Sigmoid colon (tissue), 4 donors: Measurements from ENCODE around the gene MYBPC3.

Experiments used
- EP300 ChIP-seq, 4 donors: sonication (generic); formaldehyde crosslinking; IDR thresholded peaks; one replicate each; pipeline ENCODE4 v1.6.1; 2017; ENCODE audit warnings: antibody characterized with exemption in 4 of 4
- POLR2A ChIP-seq, 2 donors: fragments of 450-650 bp; IDR thresholded peaks; one replicate each; pipeline ENCODE4 v1.6.1; 2016; ENCODE audit warnings: antibody characterized with exemption in 2 of 2, mild to moderate bottlenecking in 2 of 2, moderate library complexity in 2 of 2
- POLR2AphosphoS5 ChIP-seq, 4 donors: sonication (generic); formaldehyde crosslinking; IDR thresholded peaks; one replicate each; pipeline ENCODE4 v1.6.1; 2017; ENCODE audit warnings: antibody characterized with exemption in 4 of 4
- TF ChIP-seq, protein P1 (sequence below), 4 experiments: fragments of 450-650 bp in 3 of 4; fragments of 200-600 bp in 1 of 4; IDR thresholded peaks; one replicate each; pipeline ENCODE4 v1.5.1; 2016 to 2019; ENCODE audit warnings: antibody characterized with exemption in 4 of 4, mild to moderate bottlenecking in 3 of 4, moderate library complexity in 2 of 4

DNA sequence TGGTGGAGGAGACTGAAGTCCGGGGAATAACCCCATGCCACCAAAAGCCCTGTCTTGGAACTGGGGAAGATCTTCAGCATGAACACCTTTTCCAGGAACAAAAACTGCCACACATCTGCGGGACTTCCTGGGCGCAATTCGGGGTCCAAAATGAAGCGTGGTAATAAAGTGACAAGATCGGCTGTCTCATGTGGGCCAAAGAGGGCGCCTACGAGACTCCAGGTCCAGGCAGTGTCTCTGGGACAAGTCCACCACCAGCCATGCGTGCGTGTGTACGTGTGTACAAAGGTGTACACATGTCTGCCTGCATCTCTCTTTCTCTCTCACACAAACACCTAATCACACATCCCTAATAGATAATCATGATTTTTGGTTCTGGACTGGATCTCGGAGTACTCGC, 8.9 kb upstream of the MYBPC3 start:
- TF ChIP-seq, protein P1, sequence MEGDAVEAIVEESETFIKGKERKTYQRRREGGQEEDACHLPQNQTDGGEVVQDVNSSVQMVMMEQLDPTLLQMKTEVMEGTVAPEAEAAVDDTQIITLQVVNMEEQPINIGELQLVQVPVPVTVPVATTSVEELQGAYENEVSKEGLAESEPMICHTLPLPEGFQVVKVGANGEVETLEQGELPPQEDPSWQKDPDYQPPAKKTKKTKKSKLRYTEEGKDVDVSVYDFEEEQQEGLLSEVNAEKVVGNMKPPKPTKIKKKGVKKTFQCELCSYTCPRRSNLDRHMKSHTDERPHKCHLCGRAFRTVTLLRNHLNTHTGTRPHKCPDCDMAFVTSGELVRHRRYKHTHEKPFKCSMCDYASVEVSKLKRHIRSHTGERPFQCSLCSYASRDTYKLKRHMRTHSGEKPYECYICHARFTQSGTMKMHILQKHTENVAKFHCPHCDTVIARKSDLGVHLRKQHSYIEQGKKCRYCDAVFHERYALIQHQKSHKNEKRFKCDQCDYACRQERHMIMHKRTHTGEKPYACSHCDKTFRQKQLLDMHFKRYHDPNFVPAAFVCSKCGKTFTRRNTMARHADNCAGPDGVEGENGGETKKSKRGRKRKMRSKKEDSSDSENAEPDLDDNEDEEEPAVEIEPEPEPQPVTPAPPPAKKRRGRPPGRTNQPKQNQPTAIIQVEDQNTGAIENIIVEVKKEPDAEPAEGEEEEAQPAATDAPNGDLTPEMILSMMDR (IDR thresholded peaks at IDR 0.05), result no peak
- TF ChIP-seq POLR2A (IDR thresholded peaks at IDR 0.05) (no peak), POLR2AphosphoS5 (IDR thresholded peaks at IDR 0.05) (no peak), EP300 (IDR thresholded peaks at IDR 0.05) (no peak)
